GM18858 (cell line): ENCODE data around the gene CEACAM19.
"Not testable (repeated sequence)": the region's sequence is repeated elsewhere in the genome, so short reads cannot be mapped to it uniquely, and the experiment has no call there.

Source experiments
- ATAC-seq: cut with Tn5 transposase; IDR thresholded peaks from one replicate; pipeline ENCODE4 v1.9.1; 2021; ENCODE audit not compliant: unreplicated experiment

CEACAM19 gene, protein sequence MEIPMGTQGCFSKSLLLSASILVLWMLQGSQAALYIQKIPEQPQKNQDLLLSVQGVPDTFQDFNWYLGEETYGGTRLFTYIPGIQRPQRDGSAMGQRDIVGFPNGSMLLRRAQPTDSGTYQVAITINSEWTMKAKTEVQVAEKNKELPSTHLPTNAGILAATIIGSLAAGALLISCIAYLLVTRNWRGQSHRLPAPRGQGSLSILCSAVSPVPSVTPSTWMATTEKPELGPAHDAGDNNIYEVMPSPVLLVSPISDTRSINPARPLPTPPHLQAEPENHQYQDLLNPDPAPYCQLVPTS

DNA sequence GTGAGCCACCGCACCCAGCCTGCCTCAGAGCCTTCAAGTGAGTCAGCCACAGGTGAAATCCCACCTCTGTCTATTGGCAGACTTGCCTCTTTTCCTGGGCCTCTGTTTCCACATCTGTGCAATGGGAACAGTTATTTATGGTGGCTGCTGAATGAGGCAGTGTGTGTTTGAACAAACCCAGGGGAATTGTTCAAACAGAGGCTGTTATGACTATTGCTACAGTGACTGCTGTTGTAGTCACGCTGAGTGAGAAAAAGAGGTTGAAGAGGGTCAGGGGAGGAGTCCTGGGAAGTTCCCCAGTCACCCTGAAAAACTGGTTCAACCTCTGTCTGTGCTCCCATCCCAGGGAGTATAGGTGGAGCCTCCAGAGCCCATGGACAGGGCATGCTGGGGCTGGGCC is at the start of gene CEACAM19:
CEACAM19 (plus strand) TSS at position 83 of the 400 bp plus-strand sequence. CDS start 450 bp downstream, outside the sequence.
- no peak for ATAC-seq

DNA sequence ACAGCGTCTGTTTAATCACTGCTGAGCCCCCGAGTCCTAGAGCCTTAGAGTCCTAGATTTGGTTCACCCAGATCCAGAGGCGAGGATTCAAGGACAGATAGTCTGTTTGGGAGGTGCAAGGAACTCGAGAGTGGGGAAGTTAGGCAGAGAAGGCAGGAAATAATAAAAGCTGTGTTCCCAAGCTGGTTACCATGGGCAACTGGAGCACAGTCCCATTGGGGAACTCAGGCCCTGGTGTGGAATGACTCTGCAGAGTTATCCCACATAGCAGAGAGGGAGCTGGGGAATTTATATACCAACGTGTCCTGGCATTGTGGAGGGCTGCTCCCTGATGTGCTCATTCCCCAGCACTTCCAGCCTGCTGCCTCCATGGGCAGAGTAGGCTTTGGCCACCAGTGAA is 48.2 kb upstream of the CEACAM19 start:
- ATAC-seq = no peak

DNA sequence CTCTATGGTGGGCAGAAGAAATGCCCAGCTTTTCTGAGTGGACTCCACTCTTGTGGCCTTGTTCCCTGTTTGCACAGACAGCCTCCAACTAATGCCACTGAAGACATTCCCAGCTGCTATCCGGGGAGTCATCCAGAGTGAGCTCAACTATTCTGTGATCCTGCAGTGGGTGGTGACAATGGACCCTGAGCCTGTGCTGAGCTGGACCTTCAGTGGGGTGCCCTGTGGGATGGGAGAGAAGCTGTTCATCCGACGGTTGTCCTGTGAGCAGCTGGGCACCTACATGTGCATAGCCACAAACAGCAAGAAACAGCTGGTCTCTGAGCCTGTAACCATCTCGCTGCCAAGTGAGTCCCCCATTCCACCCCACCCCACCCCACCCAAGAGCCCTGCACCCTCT is 47.7 kb upstream of the CEACAM19 start:
- ATAC-seq = no peak

DNA sequence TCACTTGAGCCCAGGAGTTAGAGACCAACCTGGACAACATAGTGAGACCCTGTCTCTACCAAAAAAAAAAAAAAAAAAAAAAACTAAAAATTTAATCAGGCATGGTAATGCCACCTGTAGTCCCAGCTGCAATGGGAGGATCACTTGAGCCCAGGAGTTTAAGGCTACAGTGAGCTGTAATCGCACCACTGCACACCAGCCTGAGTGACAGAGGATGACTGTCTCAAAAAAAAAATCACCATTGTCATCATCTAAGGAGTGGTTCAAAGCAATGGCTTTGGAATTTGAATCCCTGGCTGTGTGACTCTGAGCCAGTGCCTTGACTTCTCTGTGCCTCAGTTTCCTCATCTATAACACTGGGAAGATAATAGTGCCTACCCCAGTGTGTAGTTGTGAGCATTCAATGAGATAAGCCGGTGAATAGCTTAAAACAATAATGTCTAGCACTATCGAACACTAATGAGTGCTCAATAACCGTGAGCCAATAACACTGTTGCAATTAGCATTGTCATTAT is 46.4 kb upstream of the CEACAM19 start:
- no peak for ATAC-seq

DNA sequence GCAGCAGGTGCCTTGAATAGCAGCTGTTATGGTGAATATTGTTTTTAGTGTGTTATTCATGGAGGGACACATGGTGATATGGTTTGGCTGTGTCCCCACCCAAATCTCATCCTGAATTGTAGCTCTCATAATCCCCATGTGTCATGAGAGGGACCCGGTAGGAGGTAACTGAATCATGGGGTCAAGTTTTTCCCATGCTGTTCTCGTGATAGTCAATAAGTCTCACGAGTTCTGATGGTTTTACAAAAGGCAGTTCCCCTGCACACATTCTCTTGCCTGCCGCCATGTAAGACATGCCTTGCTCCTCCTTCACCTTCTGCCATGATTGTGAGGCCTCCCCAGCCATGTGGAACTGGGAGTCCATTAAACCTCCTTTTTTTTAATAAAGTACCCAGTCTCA is 45.6 kb upstream of the CEACAM19 start:
- not testable (repeated sequence) for ATAC-seq

DNA sequence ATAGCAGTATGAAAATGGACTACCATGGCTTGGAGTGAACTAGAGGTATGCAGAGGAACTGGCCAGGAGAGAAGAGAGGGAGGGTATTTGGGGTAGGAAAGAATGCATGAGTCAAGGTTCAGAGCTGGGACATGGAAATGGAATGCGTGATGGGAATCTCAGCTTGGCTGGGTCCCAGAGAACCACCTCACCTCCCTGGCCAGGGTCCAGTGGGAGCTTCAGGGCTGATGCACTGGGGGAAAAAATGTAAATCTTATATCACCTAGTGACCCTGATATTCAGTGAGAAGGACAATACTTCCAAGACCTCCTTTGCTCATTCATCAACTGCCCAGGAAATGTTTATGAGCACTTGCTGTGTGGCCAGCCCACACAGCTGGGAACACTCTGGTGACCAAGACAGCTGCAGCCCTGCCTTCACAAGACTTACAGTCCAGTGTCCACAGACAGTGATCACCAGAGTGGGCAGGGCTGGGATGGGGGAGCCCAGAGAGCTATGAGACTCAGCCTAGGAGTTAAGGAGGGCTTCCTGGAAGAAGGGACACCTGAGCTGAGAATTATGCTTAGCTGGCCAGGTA is 45.1 kb upstream of the CEACAM19 start:
- ATAC-seq = no peak

DNA sequence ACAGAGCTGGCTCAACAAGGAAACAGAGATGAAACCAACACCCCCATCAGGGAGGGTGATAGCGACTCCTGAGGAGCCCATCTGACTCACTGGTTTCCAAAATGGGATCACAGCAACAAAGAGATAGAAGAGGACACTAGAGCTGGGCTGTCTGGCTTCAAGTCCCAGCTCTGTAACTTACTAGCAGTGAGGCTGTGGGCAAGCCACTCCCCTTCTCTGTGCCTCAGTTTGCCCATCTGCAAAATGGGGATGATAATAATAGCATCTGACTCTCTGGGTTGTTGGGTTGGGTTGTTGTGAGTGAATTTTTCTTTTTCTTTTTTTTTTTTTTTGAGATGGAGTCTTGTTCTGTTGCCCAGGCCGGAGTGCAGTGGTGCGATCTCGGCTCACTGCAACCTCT is 43.7 kb upstream of the CEACAM19 start:
- no peak for ATAC-seq

DNA sequence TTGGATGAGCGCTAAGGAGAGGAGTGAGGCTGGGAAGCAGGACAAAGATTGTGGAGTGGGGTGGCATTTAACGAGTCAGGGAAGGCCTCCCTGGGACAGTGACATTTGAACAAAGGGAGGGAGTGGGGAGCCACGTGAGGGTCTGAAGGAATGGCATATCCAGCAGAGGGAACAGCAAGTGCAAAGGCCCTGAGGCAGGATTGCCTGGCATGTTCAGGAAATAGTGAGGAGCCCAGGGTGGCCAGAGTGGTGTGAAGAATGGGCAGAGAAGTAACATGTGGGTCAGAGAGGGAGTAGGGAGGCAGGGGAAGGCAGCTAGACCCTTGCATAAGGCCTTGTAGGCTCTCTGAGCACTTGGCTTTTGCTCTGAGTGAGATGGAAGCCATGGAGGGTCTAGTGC is 42.5 kb upstream of the CEACAM19 start:
- ATAC-seq = no peak

DNA sequence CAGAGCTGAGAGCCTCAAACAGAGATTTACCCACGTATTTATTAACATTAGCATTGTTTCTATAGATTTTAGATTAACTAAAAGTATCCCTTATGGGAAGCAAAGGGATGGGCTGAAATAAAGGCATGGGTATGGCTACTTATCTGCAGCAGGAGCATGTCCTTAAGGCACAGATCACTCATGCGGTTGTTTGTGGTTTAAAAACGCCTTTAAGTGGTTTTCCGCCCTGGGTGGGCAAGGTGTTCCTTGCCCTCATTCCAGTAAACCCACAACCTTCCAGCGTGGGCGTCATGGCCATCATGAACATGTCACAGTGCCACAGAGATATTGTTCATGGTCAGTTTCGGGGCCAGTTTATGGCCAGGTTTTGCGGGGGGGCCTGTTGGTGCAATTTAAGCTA is 39.7 kb upstream of the CEACAM19 start:
- not testable (repeated sequence) for ATAC-seq

DNA sequence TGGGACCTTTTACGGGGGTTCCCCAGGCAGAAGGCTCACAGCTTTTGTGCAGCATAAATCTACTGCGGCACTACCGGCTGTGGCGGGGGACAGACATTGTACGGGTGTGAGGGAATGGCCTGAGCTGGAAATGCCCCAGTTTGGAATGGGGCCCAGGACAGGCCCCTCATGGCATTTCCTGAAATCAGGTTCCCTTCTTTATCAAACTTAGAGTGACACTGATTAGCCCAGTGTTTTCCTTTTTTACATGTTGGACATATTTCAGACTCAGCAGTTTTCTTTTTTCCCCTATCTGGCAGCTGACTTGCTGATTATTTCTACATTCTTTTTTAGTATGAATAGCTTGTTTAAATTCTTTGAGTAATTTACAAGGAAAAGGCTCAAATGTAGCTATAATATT is 37.2 kb upstream of the CEACAM19 start:
- ATAC-seq = not testable (repeated sequence)

DNA sequence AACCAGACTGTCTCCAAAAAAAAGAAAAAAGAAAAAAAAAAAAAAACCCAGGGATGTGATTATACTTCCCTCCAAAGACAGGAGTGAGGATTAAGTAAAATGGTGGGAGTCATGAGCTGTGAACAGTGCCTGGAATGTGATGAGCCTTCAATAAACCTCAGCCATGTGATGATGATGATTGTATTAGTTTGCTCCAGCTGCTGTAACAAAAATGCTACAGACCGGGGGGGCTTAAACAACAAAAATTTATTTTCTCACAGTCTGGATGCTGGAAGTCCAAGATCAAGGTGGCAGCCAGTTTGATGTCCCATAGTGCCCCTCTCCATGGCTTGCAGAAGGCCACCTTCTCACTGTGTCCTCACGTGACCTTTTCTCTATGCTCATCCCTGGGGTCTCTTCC is 36.5 kb upstream of the CEACAM19 start:
- ATAC-seq = no peak

DNA sequence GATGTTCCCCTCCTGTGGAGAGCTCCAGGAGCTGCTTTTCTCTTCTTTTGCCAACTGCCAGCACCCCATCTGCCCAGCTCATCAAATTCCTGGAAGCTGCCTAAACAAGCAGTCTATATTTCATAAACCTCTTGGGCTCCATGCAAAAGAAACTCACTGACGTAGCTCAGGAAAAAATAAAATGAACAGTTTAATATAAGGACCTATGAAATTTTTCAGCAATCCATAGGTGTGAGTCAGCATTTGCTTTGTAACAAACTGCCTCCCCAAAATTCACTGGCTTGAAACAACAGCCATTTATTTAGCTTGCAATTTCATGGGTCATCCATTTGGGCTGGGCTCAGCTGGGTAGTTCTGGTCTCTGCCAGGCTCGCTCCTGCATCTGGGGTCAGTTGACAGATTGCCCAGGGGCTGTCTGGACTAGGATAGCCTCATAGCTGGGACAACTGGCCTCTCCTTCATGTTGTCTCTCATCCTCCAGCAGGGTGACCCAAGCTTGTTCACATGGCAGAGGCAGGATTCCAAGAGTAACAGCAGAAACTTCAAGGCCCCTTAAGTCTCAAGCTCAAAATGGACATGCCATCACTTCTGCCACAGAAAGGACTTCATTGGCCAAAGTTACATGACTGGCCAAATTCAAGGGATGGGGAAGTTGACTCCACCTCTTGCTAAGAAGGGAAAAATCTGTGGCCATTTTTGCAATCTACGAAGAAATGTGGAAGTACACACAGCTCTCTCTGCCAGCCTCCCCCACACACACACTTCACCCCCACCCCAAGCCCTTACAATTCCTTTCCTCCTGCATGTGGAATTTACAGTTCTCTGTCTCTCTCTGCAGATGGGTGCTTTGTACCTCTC is 35.5 kb upstream of the CEACAM19 start:
- ATAC-seq = no peak

DNA sequence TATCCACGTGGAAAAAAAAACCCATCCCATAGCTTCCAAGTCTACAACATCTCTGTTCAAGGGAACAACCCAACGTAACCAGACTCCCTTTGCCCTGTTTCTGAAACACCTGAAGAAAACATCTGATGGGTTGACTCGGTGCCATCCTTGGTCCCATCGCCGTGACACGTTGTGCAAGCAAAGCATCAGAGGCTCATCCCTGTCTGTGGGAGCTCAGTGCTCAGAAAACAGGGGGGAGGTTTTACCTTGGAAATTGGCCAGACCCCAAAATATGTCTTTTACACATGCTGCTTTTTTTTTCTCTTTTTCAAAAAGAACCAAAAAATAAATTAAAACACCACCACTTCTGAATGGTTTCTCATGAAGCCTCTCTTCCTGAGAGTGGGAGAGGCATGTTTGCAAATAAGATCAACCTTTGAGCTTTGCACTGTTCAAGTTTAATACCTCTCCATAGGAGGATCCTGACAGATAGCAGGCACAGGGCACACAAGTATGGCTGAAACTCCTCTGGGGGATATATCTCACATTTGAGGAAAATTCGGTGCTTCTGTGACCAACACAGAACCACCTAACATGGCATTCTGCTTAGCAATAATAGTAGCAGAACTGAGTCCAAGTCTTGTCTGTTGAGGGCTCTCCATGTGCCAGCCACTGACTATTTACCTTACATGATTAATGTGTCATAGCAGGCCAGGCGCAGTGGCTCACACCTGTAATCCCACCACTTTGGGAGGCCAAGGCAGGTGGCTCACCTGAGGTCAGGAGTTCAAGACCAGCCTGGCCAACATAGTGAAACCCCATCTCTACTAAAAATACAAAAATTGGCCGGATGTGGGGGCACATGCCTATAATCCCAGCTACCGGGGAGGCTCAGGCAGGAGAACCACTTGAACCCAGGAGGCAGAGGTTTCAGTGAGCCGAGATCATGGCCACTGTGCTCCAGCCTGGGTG is 34.6 kb upstream of the CEACAM19 start:
- no peak for ATAC-seq

DNA sequence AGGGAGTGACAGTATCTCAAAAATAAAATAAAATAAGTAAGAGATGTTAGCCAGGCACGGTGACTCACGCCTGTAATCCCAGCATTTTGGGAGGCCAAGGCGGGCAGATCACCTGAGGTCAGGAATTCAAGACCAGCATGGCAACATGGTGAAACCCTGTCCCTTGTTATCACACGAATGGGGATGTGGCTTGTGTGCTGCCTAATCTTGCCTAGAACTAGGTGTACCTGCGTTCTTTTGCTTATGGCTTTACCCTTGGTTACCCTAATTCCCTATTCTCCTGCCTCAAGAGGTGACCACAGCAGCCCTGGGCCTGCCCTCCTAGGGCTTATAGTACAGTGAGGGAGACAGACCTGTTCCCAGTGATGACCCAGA is 33.9 kb upstream of the CEACAM19 start:
- ATAC-seq = no peak

DNA sequence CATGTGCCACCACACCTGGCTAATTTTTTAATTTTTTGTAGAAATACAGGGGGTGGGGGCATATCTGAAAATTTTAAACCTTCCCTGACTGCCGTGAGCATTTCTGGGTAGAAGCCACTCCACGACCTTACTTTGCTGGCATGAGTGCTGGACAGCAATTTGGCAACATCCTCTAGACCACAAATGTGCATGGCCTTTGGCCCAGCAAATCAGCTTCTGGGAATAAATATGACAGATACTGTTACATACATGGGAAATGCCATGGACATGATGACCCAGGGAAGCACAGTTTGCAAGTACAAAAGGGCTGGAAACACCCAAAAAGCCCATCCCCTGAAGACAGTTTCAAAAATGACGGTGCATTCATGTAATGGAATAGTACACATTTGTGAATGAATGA is 30.8 kb upstream of the CEACAM19 start:
- no peak for ATAC-seq

DNA sequence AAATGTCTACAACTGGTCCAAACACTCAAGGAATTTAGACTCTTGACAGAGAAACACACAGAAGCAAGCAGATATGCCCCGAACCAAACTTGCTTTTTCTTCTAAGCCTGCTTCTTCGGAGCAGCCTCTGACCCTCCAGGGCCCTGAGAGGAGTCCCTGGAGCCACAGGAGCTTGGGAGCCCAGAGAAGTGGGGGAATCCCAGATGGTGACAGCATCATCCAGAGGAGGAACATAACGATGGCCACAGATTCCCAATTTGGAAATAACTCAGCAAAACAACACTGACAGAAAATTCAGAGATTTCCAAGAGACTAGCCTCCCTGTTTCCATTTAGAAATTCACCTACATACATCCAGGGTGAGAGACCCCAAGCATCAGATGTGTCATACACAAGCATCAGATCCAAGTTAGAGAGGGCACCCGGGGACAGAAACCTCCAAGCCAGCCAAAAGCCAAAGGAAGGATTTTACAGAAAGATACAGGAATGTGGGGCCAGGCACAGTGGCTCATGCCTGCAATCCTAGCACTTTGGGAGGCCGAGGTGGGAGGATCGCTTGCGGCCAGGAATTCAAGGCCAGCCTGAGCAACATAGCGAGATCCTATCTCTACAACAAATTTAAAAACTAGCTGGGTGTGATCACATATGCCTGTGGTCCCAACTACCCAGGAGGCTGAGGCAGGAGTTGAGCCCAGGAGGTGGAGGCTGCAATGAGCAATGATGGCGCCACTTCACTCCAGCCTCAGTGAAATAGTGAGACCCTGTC is 29.6 kb upstream of the CEACAM19 start:
- ATAC-seq = no peak

DNA sequence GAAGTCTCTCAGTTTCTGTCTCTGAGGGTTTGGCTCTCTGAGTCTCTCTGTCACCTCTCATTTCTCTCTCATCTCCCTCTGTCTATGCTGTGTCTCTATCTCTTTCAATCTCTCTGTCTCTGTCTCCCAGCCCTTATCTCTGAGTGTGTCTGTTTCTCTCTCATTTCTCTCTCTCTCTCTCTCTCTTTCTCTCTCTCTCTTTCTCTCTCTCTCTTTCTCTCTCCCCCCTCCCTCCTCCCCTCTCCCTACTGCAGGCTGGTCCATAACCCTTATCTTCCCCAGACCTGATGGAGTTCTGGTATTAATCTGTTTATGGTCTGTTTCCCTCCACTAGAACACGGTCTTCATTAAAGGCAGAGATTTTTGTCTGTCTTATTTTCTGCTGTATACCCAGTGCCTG is 28.9 kb upstream of the CEACAM19 start:
- ATAC-seq = no peak

DNA sequence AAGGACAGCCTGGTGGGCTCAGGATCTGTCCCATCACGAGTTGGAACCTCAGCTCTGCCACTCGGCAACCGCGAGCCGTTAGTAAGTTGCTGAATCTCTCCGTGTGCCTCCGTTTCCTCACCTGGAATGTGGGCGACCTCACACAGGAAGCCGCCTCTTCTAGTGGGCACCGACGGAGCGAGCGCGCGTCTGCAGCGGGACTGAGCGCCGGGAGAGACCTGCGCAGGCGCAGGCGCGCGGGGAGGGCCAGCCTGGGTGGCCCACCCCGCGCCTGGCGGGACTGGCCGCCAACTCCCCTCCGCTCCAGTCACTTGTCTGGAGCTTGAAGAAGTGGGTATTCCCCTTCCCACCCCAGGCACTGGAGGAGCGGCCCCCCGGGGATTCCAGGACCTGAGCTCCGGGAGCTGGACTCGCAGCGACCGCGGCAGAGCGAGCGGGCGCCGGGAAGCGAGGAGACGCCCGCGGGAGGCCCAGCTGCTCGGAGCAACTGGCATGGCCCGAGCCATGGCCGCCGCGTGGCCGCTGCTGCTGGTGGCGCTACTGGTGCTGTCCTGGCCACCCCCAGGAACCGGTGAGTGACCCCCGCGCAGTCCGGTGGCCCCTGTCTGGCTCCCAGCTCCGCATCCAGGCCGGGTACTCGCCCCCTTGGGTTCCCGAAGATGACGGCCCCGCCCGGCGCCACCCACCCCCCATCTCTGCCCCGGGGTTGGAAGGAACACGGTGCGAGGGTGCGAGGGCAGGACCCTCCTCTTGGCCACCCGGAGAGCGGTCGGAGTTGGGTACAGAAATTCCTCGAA is 27.5 kb upstream of the CEACAM19 start, which contains the start of gene PVR:
PVR (plus strand) TSS at position 306 of the 797 bp plus-strand sequence; CDS start at position 493, 187 bp downstream.
- ATAC-seq = no peak

DNA sequence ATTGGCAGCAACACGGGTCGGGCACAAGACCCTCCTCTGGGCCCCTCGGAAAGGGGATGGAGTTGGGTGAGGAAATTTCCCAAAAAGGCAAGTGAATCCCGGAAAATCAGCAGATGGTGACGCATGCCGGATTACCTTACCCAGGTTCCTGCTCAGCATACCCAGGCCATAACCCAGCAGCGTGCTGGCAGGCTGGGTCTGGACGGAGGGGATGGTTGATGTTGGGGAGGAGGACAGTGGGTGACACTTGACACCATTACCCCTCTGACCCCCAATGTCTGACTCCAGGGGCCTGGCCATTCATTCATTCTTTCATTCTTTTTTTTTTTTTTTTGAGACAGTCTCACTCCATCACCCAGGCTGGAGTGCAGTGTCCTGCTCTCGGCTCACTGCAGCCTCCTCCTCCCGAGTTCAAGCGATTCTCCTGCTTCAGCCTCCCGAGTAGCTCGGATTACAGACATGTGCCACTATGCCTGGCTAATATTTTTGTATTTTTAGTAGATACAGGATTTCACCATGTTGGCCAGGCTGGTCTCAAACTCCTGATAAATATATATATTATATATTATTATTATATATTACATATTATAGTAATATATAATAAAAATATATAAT is 26.8 kb upstream of the CEACAM19 start:
- no peak for ATAC-seq
